ENCODE measurements around the gene BLTP1. TPM values are rescaled to one million over a fixed set of nuclear protein-coding genes. Genes with fewer than 3 reads are reported as not detected.
"Not testable (repeated sequence)": the region's sequence is repeated elsewhere in the genome, so short reads cannot be mapped to it uniquely, and the experiment has no call there.

BLTP1 gene, protein sequence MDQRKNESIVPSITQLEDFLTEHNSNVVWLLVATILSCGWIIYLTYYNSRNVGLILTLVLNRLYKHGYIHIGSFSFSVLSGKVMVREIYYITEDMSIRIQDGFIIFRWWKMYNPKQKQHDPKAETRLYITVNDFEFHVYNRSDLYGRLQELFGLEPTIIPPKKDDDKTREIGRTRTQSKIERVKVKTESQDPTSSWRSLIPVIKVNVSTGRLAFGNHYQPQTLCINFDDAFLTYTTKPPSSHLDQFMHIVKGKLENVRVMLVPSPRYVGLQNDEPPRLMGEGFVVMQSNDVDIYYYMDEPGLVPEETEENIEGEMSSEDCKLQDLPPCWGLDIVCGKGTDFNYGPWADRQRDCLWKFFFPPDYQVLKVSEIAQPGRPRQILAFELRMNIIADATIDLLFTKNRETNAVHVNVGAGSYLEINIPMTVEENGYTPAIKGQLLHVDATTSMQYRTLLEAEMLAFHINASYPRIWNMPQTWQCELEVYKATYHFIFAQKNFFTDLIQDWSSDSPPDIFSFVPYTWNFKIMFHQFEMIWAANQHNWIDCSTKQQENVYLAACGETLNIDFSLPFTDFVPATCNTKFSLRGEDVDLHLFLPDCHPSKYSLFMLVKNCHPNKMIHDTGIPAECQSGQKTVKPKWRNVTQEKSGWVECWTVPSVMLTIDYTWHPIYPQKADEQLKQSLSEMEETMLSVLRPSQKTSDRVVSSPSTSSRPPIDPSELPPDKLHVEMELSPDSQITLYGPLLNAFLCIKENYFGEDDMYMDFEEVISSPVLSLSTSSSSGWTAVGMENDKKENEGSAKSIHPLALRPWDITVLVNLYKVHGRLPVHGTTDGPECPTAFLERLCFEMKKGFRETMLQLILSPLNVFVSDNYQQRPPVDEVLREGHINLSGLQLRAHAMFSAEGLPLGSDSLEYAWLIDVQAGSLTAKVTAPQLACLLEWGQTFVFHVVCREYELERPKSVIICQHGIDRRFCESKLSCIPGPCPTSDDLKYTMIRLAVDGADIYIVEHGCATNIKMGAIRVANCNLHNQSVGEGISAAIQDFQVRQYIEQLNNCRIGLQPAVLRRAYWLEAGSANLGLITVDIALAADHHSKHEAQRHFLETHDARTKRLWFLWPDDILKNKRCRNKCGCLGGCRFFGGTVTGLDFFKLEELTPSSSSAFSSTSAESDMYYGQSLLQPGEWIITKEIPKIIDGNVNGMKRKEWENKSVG (N-terminal part only)
- 100 to 1,000 TPM in 1 of 2 donors, 10 to 100 TPM in 1; 89.5 to 102 TPM for total RNA-seq
- long read RNA-seq, partial matches to known transcripts: 13 of 21 reads
- long read RNA-seq, other reads (novel, unspliced or antisense): 8 of 21 reads

DNA sequence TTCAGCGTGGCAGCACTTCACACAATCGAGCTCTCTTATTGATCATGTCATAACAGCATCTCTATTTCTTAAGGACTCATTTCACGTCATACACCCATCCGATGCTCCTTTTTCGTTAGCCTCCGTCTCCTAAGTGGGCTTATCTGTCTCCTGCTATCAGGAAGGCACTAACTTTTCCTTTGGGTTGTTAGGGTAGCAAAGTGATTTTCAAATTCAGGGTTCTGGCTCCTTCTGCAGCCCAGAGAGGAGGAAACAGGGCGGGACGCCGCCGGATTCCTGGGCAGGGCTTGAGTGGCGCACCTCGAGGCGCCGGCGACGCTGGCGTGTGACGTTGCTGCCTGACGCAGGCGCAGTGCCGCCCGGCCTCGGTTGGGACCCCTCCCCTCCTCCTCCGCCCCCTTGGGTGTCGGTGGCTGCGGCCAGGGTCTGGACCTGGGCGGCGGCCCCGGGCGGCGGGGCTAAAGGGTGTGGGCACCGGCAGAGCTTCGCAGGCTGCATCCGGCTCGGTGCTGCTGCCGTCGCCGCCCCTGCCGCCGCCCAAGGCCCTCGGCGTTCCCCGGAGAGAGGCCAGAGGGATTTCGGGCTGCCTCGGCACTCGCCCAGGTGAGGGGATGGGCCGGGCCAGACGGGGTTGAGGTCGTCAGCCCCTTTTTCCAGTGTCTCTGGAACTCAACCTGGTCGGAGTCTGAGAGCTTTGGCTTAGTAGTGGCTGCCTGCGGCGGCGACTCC is at the start of gene BLTP1:
Gene BLTP1, plus strand, starts transcription at position 350 of the 729 bp plus-strand sequence. CDS start 18,317 bp downstream, outside the sequence.
- ATAC-seq: peak; percentile 95

DNA sequence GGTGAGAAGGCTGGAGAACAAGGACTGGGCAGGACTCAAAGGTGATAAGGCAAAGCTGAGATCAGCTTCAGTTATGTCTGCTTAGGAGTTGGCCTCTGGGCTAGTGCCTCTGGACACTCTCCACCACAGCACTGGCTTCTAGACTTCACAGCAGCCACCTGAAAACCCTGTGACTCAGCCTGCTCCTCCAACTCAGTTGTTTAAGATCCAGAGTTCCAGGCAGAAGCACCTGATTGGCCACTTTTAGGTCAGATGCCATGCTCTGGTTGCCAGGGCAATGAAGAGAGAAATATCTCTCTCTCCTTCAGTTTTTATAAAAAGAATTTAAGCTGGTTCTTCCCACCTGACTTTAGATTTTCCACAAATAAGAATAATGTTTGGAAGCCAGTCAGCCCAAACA is 47.9 kb upstream of the BLTP1 start:
- intact Hi-C loops (cut with DNase I, micrococcal nuclease): no loop called here
- ATAC-seq (no peak), DNase-seq (no peak)

More for the DNA sequence above, at the start of gene BLTP1:
- DNase-seq: peak; percentile 92 to 94
- intact Hi-C loops (cut with DNase I, micrococcal nuclease): no loop called here

DNA sequence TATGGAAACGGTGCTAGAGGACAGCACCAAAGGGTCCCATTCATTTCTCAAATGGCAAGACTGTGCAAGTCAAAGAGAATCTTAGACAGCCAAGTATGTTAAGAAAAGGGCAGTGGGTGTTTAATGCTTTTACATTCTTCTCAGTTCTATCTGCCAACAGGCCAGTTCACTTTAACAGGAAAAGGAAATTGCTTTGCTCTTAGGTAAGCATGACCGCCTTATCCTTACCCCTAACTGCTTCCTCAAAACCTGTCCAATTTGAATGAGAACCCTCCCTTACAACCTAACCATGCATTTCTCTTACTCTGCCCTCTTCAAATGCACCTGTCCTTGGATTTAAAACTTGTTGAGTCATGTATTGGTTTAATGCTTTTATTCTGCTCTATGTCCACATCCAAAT is 44.5 kb upstream of the BLTP1 start:
- no peak for ATAC-seq
- intact Hi-C loops (cut with DNase I, micrococcal nuclease): no loop called here
- DNase-seq: no peak

DNA sequence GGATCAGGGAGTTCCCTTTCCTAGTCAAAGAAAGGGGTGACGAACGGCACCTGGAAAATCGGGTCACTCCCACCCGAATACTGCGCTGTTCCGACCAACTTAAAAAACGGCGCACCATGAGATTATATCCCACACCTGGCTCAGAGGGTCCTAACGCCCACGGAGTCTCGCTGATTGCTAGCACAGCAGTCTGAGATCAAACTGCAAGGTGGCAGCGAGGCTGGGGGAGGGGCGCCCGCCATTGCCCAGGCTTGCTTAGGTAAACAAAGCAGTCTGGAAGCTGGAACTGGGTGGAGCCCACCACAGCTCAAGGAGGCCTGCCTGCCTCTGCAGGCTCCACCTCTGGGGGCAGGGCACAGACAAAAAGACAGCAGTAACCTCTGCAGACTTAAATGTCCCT is 41.8 kb upstream of the BLTP1 start:
- DNase-seq; intact Hi-C loops (cut with DNase I, micrococcal nuclease); ATAC-seq: not testable (repeated sequence)

DNA sequence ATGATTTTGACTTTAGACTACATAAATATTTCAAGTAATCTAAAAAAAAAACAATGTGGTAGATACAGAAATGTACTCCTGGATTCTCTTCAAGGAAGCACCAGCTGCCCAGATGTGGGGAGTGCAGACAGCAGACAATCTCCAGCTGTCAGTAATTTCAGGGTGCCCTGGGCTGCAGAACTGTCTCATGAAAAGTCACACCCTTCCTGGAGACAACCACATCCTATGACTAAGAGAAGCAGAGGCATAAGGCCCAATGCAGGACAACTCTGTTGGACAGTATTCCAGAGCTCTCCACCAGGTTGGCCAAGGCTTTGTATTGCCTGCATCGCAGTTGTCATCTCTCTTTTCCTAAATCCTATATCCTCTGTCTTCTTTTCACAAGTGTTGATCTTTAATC is 34.4 kb upstream of the BLTP1 start:
- no peak for DNase-seq
- no peak for ATAC-seq
- intact Hi-C loops (cut with DNase I, micrococcal nuclease): no loop called here

DNA sequence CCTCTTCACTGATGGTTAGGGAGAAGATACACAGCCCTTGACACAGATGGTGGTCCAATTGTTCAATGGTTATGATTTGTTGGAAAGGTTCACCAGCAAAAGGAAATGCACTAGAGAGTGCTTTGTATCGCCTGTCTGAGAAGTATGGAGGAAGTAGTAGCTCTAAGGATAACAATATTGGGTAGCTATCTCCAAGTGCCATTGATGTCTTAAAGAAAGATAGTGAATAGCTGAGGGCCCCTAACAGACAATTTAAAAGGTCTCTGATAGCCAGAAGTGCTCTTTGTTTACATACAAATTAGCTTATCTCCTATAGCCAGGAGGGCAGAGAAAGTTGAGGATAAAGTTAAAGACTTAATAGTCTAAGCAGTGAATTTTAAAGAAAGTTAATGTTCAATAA is 33.9 kb upstream of the BLTP1 start:
- no peak for DNase-seq
- intact Hi-C loops (cut with DNase I, micrococcal nuclease): no loop called here
- no peak for ATAC-seq

DNA sequence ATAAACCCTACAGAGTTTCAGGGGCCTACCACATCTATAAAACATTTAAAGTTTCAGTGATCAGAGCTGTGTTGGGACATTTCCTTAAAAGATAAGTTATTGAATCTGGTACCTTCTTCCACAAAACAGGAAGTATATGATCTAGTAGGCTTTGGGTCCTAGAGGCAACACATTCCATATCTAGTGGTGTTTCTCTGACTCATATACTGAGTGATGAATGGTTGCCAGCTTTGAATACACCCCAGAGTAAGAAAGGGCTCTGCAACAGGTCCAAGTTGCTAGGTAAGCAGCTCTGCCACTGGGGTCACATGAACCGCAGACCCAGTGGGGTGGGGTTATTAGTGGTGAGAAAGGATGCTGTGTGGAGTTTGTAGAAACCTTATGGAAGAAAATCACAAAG is 32.4 kb upstream of the BLTP1 start:
- ATAC-seq (no peak), DNase-seq (no peak)
- intact Hi-C loops (cut with DNase I, micrococcal nuclease): no loop called here

DNA sequence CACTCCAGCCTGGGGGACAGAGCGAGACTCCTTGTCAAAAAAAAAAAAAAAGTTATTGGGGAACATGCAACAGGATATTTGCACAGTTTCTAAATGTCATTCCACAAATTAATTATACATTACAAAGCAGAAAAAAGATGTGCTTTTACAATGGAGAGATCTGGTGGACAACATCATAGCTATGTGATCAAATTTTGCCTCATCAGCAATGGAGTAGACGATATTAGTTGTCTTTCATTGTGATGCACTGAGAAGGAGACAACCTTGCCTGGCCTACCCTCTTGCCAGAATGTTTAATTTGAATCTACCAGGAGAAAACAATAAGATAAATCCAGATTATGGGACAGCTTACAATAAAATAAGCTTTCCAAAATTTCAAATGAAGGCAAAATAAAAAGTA is 30.5 kb upstream of the BLTP1 start:
- no peak for DNase-seq
- no peak for ATAC-seq
- intact Hi-C loops (cut with DNase I, micrococcal nuclease): no loop called here

DNA sequence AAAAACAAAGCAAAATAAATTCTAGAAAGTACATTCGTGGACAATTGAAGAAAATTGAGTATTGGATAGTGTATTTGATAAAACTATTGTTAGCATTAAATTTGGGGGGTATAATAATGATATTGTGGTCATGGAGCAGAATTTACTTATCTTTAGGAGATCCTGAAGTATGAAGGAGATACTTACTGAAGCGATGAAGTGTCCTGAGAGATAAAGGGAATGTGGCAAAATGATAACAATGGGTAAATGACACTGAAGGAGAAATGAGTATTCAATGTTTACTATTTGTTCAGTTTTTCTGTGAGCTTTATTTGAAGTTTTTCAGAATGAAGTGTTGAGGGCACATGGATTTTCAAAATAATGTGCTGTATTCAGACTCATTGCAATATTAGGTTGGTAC is 30.0 kb upstream of the BLTP1 start:
- no peak for ATAC-seq
- DNase-seq: no peak
- intact Hi-C loops (cut with DNase I, micrococcal nuclease): no loop called here

DNA sequence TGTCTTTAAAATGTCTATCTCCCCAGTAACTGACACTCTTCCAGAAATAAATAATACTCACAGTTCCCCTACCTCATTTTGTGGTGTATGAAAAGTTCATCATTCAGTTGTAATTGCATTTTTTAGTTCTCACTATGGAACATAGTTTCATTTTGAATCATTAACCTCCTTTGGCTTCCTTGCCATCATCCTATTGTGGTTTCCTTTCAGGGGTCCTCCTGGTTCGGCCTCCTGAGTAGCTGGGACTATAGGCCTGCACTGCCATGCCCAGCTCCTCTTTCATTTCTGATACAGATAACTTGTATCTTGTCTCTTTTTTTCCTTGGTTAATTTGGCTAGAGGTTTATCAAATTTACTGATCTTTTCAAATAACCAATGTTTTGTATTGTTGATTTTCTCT is 23.1 kb upstream of the BLTP1 start:
- DNase-seq: no peak
- no peak for ATAC-seq
- intact Hi-C loops (cut with DNase I, micrococcal nuclease): no loop called here

DNA sequence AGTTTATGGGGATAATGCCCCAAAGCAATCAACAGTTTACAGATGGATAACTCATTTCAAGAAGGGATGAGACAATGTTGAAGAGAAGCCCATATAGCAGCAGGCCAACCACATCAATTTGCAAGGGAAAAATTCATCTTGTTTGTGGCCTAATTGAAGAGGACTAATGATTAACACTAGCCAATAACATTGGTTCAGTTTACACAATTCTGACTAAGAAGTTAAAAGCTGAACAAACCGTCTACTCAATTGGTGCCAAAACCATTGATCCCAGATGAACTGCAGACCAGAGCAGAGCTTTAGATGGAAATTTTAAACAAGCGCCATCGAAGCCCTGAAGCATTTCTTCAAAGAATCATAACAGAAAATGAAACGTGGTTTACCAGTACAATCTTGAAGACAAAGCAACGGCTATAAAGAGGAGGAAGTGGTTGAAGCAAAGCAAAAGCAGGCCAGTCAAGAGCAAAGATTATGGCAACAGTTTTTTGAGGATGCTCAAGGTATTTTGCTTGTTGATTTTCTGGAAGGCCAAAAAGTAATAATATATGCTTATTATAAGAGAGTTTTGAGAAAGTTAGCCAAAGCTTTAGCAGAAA is 20.5 kb upstream of the BLTP1 start:
- DNase-seq: no peak
- intact Hi-C loops (cut with DNase I, micrococcal nuclease): no loop called here

DNA sequence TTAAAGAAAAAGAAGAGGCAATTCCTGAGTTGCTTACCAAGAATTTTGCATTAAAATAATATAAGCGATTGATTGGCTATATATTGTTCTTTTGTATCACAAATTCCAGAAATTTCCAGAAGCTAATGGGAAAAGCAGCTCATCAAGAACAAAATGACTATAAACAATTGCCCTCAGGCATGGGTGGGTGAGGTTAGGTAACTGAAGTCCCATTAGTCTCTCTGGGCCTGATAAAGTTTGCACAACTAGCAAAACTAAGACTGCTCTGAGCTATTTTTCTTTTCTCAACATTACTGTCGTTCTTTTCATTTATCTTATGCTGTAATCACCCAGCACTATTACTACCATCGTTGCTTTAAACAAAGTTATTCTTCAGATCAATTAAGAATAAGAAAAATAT is 19.2 kb upstream of the BLTP1 start:
- intact Hi-C loops (cut with DNase I, micrococcal nuclease): no loop called here
- ATAC-seq (no peak), DNase-seq (no peak)

More for the DNA sequence above, 20.5 kb upstream of the BLTP1 start:
- ATAC-seq: no peak

DNA sequence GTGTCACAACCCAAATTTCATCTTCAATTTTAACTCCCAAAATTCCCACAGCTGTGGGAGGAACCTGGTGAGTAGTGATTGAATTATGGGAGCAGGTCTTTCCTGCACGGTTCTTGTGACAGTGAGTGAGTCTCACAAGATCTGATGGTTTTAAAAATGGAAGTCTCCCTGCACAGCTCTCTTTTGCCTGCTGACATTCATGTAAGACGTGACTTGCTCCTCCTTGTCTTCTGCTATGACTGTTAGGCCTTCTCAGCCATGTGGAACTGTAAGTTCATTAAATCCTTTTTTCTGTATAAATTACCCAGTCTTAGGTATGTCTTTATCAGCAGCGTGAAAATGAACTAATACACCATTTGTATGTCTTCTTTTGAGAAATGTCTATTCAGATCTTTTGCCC is 13.0 kb upstream of the BLTP1 start:
- intact Hi-C loops (cut with DNase I, micrococcal nuclease): no loop called here
- DNase-seq (no peak), ATAC-seq (no peak)

DNA sequence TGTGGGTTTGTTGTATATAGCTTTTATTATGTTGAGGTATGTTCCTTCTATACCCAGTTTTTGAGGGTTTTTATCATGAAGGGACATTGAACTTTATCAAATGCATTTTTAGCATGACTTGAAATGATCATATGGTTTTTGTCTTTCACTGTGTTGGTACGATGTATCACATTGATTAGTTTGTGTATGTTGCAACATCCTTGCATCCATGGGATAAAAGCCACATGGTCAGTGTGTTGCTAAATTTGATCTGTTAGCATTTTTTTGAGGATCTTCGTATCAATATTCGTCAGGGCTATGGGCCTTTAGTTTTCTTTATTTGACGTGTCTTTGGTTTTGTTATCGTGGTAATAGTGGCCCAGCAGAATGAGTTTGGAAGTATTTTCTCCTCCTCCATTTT is 11.3 kb upstream of the BLTP1 start:
- intact Hi-C loops (cut with DNase I, micrococcal nuclease): no loop called here
- ATAC-seq: no peak

DNA sequence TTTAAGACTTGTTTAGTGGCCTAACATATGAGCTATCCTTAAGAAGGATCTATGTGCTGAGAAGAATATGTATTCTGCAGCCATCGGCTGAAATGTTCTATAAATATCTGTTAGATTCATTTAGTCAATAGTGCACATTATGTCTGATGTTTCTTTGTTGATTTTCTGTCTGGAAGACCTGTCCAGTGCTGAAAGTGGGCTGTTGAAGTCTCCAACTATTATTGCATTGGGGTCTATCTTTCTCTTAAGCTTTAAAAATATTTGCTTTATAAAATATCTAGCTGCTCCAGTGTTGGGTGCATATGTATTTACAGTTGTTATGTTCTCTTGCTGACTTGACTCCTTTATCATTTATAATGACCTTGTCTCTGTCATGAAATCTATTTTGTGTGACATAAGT is 9.4 kb upstream of the BLTP1 start:
- ATAC-seq (no peak), DNase-seq (no peak)
- intact Hi-C loops (cut with DNase I, micrococcal nuclease): no loop called here

More for the DNA sequence above, 11.3 kb upstream of the BLTP1 start:
- no peak for DNase-seq

DNA sequence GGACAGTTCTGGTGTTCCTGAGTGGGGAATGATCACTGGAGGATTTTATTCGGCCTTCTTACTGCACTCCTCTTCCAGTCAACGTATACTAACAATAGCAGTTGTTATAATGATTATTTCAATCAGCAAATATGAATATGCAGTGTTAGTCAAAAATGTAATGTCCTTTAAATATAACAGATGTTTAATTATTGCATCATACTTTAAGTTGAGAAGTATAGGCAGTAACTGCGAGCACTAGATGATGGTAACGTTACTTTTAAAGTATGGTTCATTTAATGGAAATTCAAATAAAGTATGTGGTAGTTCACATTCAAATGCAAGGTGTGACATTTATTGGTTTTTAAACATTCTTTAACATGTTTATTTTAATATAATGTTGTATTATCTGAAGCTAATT is 5.5 kb upstream of the BLTP1 start:
- intact Hi-C loops (cut with DNase I, micrococcal nuclease): no loop called here
- ATAC-seq: no peak
- DNase-seq: no peak

DNA sequence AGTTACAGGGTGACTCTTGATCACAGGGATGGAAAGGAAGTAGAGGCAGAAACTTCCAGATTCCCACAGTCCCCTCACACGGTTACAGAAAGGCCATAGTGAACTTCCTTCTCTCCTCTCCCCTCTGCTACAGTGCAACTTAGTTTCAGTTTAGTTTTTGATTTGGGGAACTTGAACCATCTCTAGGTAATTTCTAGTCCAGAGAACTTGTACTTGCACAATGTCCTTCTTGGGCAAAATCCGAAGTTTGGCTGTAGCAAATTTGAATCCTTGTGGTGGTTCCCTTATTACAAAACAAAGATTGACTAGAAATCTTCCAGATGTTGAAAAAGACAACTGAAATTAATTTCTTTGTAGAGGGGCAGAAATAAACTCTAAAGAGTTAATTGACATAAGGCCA is 1.2 kb upstream of the BLTP1 start:
- DNase-seq (no peak), ATAC-seq (no peak)
- intact Hi-C loops (cut with DNase I, micrococcal nuclease): no loop called here

DNA sequence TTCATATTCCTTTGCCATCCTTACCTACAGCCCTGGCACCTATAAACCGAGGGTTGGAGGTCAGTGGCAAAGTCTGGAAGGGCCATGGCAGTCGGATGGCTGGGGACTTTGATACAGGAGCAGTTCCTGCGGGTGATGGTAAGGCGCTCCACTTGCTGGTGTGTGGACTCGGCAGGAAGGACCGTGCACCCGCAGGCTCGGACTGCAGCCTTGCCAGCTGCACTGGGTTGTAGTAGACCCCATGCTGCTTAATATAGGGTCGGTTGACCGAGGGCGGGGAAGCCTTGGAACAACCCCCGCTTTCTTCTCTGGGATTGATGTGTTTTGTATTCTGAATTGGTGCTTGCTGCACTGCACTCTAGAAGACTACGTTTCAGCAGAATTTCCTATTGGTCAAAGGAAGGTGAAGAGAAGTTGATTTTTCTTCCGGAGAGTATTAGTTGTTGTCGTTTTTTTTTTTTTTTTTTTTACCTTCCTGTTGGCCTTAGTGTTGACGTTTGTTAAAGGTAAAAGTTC is 638 bp downstream of the BLTP1 start:
- intact Hi-C loops (cut with DNase I, micrococcal nuclease): no loop called here
- ATAC-seq: peak; percentile 72
- peak; percentile 58 to 61 for DNase-seq
